Activated CD8-positive, alpha-beta memory T cell treated with anti-CD3 and anti-CD28 coated beads for 1 hour (primary cell): ENCODE results near the gene PCDHGB2.
A peak's percentile ranks its signal among the peaks of the same experiment; 100 is the strongest.
"Not testable (repeated sequence)": the region's sequence is repeated elsewhere in the genome, so short reads cannot be mapped to it uniquely, and the experiment has no call there.

Source experiments
- DNase-seq, 2 donors: peaks; one replicate each; pipeline ENCODE4 v3.0.0-alpha.2; 2020; ENCODE audit warnings: low read depth in 1 of 2; ENCODE audit errors: extremely low read depth in 1 of 2

PCDHGB2 gene

DNA sequence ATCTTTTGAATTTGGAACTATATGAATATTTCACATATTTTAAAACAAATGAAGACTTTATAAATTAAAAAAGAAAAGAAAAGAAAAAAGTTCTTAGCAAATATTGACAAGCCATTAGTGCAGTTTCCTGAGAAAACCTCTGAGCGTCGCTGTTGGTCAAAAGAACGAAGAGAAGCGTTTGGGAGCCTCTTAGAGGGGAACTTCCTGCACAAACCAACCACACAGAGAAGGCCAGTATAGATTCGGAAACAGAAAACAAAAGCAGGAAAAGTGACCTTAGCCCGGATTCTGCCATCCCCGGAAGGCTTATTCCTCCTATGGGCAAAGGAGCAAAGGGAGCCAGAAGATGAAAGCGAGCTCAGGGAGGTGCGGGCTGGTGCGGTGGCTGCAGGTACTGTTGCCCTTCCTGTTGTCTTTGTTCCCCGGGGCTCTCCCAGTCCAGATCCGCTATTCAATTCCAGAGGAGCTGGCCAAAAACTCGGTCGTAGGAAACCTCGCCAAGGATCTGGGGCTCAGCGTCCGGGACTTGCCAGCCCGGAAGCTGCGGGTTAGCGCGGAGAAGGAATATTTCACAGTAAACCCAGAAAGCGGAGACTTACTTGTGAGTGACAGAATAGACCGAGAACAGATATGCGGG, at the start of gene PCDHGB2:
Gene PCDHGB2, plus strand, starts transcription at position 205 of the 637 bp plus-strand sequence. Its CDS starts 142 bp downstream, at position 347.
- DNase-seq: no peak

DNA sequence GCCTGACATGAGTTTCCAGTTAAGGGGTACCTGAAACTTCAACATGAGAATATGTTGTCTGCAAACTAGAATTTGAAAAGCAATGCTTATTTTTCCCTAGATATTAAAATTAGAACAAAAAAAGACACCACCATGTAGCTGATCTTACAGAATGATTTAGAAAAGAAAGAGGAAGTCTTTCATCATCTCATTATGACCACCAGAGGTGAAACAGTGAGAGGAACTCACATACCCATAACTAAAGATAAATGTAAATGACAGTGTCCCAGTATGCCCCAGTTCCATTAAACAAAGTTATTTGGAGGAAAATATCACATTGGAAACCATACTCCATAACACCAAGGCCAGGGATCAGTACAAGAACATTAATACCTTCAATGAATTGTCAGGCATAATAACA, 46.1 kb upstream of the PCDHGB2 start:
- no peak for DNase-seq

DNA sequence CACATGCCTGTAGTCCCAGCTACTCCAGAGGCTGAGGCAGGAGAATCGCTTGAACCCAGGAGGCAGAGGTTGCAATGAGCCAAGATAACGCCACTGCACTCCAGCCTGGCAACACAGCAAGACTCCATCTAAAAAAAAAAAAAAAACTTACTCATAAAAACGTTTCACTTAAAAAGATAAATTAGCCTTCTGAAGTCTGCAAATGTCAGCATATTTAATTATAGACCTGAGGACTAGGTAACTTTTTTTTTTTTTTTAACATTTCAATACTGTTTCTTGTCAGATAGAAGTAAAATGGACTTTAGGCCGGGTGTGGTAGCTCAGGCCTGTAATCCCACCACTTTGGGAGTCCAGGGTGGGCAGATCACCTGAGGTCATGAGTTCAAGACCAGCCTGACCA, 42.8 kb upstream of the PCDHGB2 start:
- not testable (repeated sequence) for DNase-seq

DNA sequence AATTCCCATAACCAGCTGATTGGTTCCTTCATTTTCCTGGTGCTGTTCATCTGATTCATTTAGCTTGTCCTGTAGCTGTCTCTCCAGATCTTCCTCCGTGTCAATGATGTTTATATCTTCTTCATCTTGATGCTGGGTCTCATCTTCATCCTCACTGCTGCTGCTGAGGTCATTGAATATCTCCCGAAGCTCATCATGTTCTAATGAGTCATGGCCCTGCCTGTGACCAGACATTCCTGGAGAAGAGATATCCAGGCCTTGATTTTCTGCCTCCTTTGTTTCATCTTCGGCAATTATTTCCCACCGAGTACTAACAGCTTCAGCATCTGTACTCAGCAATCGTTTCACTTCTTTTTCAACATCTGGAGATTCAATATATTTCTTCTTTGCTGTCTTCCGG, 40.6 kb upstream of the PCDHGB2 start:
- DNase-seq: no peak

- no peak for DNase-seq
Measured at GRCh38 chr5:141319699-141320098, 40.1 kb upstream of the PCDHGB2 start.

DNA sequence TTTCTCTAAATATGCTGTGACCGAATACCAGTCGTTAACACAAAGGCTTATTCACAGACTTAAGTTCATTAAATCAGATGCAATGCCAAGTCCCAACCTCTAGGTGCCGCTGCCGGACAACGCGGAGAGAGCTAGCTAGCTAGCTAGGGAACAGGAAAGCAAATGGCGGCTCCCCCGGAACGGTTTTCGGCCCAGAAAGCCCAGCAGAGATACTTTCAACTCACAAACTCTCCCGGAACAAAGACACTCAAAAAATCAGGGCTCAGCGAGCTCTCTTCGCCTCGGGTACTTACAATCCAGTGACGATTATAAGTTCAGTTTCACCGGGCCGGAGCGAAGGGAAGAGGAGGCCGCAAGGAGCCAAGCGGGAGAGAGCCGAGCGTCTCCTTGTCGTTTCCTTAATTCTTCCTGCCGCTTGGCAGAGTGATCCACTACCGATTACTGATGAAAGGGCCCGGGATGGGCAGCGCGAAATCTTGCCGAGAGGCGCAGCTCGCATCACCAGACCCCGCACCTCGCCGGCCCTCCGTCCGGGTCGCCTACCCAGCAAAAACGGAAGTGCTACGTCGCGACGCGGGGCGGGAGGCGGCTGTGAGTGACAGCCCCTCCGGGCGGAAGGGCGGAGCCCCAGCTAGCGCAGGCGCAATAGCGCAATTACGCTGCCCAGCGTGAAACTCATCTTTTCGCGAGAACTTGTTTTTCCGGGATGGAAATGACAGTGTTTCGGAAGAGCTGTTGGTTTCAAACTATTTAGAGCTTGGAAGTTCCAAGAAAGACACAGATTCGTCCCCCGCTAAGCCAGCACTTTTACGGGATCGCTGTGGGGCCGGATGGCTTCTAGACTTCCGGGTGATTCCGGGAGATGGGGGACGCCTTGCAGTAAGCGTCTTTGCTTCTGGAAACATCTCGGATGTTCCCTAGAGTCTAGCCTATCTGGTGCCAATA, 39.3 kb upstream of the PCDHGB2 start, which contains the start of gene TAF7:
Gene TAF7, minus strand, starts transcription at position 560 of the 945 bp plus-strand sequence. CDS start 740 bp downstream, outside the sequence.
- DNase-seq: peak; percentile 70 to 89

DNA sequence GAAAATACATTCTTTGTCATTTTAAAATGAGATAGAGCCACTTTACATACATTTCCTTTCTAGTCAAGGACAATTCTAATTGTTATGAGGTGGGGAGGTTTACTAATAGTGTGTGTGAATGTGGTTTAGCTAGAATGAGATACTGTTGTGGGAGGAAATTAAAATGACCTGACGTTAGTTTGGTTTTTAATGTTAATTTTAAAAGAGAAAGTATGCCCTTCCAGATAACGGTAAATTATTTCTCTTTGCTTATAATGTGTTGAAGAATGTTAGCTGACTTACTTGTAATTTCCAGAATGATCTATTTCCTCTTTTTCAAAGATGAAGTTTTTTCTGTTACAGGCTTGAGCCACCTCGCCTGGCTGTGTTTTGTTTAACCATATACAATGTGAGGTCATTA, 37.5 kb upstream of the PCDHGB2 start:
- DNase-seq: no peak

DNA sequence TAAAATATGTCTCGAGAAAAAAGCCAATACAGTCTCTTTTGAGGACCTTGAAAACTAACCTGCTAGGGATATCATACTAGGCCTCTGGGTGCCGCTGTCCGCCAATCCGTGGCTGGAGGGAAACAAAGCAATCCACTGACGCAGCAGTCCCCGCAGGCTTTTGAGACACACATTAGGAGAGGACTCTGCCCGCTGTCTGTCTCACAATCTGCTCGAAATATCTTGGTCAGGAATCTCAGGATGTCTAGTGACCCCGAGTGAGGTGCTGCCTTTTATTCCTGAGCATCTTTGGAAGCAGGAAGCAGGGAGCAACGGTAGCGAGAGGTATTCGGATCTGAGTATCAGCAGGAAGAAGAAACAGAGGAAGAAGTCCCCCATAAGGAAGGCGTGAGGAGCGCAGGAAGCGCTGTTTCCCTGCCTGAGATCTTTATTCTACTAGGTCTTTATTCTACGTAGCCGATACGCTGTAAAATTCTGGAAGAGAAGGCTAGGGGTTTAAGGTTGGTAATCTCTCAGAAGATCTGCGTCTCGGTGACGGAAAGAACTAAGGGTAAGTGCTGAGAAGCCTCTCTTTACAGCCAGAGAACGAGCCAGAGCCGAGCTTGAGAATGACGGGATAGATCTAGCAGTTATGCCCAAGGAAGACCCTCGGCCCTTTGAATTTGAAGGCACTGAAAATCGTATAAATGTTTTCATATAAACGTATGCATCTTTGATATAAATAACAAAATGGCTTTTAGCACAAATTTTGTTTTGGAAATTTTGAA, 33.5 kb upstream of the PCDHGB2 start:
- peak; percentile 26 to 49 for DNase-seq

DNA sequence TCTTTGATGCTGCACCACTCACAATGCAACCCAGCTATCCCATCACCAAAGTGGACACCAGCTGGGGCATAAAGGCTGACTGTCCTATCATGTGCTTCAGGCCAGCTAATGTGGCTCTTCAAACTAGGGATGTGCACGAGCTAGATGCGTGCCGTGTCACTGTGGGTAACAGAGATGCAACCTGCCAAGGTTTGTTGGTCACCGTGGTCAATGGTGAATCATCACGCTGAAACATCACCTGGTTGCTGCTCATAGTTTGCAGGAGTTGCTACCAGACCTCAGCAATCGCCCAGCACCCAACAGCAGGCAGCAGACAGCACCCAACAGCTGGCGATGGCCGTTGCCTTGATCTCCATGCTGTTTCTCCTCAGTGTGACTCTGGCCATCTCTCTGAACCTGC, 31.6 kb upstream of the PCDHGB2 start:
- no peak for DNase-seq

DNA sequence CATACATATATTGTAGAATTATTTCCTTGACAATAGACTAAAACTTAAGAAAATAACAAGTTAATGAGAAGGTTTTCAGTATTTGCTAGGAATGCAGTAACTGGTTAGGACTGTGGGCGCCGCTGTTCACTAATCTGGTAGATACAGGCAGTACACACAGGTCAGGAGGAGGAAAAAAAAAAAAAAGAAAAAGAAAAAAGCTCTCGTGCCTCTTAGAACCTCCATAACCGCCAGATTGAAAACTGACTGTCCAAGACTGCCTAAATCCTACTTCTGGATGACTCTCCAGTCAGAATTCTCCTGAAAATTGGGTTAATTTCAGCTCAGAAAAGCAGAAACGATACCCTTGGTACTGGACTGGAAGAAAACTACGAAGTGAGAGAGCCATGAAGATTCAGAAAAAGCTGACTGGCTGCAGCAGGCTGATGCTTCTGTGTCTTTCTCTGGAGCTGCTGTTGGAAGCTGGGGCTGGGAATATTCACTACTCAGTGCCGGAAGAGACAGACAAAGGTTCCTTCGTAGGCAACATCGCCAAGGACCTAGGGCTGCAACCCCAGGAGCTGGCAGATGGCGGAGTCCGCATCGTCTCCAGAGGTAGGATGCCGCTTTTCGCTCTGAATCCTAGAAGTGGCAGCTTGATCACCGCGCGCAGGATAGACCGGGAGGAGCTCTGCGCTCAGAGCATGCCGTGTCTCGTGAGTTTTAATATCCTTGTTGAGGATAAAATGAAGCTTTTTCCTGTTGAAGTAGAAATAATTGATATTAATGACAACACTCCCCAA, 29.3 kb upstream of the PCDHGB2 start, which contains the start of gene PCDHGA1:
Gene PCDHGA1, plus strand, starts transcription at position 216 of the 782 bp plus-strand sequence.
- DNase-seq: no peak

DNA sequence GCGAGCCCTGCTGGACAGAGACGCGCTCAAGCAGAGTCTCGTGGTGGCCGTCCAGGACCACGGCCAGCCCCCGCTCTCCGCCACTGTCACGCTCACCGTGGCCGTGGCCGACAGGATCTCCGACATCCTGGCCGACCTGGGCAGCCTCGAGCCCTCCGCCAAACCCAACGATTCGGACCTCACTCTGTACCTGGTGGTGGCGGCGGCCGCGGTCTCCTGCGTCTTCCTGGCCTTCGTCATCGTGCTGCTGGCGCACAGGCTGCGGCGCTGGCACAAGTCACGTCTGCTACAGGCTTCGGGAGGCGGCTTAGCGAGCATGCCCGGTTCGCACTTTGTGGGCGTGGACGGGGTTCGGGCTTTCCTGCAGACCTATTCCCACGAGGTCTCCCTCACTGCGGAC, 27.2 kb upstream of the PCDHGB2 start:
- not testable (repeated sequence) for DNase-seq

DNA sequence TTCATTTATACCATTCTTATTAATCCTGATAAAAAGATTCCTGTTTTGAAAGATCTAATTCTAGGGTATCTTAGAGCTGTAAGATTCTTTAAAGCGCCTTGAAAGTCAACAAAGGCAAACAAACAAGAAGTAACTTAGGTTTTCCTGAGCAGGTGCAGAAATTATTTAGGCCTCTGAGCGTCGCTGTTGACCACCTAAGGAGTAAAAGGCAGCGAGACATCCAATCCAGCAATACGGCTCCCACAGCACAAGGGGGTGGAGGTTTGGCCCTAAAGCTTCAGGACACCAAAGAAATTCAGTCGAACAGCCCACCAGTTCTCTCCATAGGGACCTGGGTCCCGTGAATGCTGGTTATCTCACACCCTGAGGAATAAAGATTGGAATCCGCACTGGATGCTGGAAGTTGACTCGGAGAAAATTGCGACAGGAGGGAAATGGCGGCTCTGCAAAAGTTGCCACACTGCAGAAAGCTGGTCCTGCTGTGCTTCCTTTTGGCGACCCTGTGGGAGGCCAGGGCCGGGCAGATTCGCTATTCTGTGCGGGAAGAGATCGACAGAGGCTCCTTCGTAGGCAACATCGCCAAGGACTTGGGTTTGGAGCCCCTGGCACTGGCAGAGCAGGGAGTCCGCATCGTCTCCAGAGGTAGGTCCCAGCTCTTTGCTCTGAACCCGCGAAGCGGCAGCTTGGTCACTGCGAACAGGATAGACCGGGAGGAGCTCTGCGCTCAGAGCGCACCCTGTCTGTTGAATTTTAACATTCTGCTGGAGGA, 21.1 kb upstream of the PCDHGB2 start, which contains the start of gene PCDHGA2:
Gene PCDHGA2, plus strand, starts transcription at position 223 of the 769 bp plus-strand sequence.
- no peak for DNase-seq

DNA sequence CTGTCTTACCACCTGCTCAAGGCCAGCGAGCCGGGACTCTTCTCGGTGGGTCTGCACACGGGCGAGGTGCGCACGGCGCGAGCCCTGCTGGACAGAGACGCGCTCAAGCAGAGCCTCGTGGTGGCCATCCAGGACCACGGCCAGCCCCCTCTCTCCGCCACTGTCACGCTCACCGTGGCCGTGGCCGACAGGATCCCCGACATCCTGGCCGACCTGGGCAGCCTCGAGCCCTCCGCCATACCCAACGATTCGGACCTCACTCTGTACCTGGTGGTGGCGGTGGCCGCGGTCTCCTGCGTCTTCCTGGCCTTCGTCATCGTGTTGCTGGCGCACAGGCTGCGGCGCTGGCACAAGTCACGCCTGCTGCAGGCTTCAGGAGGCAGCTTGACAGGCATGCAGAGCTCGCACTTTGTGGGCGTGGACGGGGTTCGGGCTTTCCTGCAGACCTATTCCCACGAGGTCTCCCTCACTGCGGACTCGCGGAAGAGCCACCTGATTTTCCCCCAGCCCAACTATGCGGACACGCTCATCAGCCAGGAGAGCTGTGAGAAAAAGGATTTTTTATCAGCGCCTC, 18.9 kb upstream of the PCDHGB2 start:
- not testable (repeated sequence) for DNase-seq

DNA sequence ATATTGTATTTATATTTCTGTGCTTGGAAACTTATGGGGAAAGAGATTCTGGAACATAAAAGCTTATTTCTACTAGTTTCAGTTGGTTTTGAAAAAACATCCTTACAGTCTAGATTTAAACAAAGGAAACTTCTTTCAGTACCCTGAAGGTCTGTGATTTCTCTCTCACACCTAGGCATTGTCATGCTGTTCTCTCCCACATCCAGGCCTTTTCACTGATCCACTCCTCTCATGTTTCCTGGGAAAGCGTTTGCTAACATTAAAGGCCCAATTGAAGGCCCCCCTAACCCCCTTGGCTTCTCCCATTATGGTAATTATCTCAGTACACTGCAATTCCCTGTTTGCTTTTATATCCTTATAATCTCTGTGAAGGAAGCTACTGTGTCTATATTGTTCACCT, 17.0 kb upstream of the PCDHGB2 start:
- no peak for DNase-seq

- DNase-seq: no peak
Measured at GRCh38 chr5:141343242-141343952, 16.4 kb upstream of the PCDHGB2 start, which contains the start of gene PCDHGA3. Gene PCDHGA3 (plus strand): TSS chr5:141343829. CDS start chr5:141344034, 205 bp downstream.

DNA sequence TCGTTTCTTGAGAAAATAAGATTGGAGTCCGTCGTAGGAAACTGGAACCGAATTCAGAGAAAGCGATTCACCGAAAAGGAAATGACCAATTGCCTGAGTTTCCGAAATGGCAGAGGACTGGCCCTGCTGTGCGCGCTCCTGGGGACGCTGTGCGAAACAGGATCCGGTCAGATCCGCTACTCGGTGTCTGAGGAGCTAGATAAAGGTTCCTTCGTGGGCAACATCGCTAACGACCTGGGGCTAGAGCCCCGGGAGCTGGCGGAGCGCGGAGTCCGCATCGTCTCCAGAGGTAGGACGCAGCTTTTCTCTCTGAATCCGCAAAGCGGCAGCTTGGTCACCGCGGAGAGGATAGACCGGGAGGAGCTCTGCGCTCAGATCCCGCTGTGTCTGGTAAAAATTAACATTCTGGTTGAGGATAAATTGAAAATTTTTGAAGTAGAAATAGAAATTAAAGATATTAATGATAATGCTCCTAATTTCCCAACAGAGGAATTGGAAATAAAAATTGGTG, 15.8 kb upstream of the PCDHGB2 start:
- no peak for DNase-seq

- DNase-seq: no peak
Measured at GRCh38 chr5:141345327-141345726, 14.5 kb upstream of the PCDHGB2 start.

GRCh38 chr5:141346017-141346416, 13.8 kb upstream of the PCDHGB2 start:
- DNase-seq: not testable (repeated sequence)
